HG03558 (cell line): ENCODE results near the gene ING3.
"Not testable (repeated sequence)": the region's sequence is repeated elsewhere in the genome, so short reads cannot be mapped to it uniquely, and the experiment has no call there.

Experiments
- ATAC-seq: cut with Tn5 transposase; IDR thresholded peaks from one replicate; pipeline ENCODE4 v1.9.1; 2021; ENCODE audit warnings: moderate number of reproducible peaks; ENCODE audit not compliant: unreplicated experiment; ENCODE audit errors: extremely low read depth

The ING3 gene

GRCh38 chr7:120949998-120950538 lies 509 bp upstream of the ING3 start:
- ATAC-seq: no peak

GRCh38 chr7:120951309-120951699 lies 727 bp downstream of the ING3 start:
- no peak for ATAC-seq

GRCh38 chr7:120951826-120952225 lies 1.2 kb downstream of the ING3 start:
- no peak for ATAC-seq

- ATAC-seq: peak; percentile 33
Measured at GRCh38 chr7:120955577-120956149, 5.1 kb downstream of the ING3 start.

GRCh38 chr7:120959929-120960484 lies 9.4 kb downstream of the ING3 start:
- no peak for ATAC-seq

- ATAC-seq: no peak
Measured at GRCh38 chr7:120960714-120961113, 10.1 kb downstream of the ING3 start.

GRCh38 chr7:120961638-120962173 lies 11.1 kb downstream of the ING3 start:
- no peak for ATAC-seq

GRCh38 chr7:120964088-120964487 lies 13.5 kb downstream of the ING3 start:
- ATAC-seq: no peak

- ATAC-seq: no peak
Measured at GRCh38 chr7:120966961-120967360, 16.4 kb downstream of the ING3 start.

- ATAC-seq: no peak
Measured at GRCh38 chr7:120973849-120974248, 23.3 kb downstream of the ING3 start.

GRCh38 chr7:120979765-120980499 lies 29.4 kb downstream of the ING3 start:
- ATAC-seq: no peak

GRCh38 chr7:120981117-120981516 lies 30.5 kb downstream of the ING3 start:
- ATAC-seq: no peak

GRCh38 chr7:120981888-120982615 lies 31.5 kb downstream of the ING3 start:
- ATAC-seq: no peak

GRCh38 chr7:120983592-120983991 lies 33.0 kb downstream of the ING3 start:
- not testable (repeated sequence) for ATAC-seq

- ATAC-seq: no peak
Measured at GRCh38 chr7:120984406-120984805, 33.8 kb downstream of the ING3 start.

- ATAC-seq: no peak
Measured at GRCh38 chr7:120985130-120985758, 34.7 kb downstream of the ING3 start.

GRCh38 chr7:120985839-120986238 lies 35.3 kb downstream of the ING3 start:
- ATAC-seq: no peak

- no peak for ATAC-seq
Measured at GRCh38 chr7:120986650-120987049, 36.1 kb downstream of the ING3 start.

GRCh38 chr7:120987280-120987679 lies 36.7 kb downstream of the ING3 start:
- ATAC-seq: no peak
